ENCODE data around the gene TUBGCP2.

The TUBGCP2 gene, protein sequence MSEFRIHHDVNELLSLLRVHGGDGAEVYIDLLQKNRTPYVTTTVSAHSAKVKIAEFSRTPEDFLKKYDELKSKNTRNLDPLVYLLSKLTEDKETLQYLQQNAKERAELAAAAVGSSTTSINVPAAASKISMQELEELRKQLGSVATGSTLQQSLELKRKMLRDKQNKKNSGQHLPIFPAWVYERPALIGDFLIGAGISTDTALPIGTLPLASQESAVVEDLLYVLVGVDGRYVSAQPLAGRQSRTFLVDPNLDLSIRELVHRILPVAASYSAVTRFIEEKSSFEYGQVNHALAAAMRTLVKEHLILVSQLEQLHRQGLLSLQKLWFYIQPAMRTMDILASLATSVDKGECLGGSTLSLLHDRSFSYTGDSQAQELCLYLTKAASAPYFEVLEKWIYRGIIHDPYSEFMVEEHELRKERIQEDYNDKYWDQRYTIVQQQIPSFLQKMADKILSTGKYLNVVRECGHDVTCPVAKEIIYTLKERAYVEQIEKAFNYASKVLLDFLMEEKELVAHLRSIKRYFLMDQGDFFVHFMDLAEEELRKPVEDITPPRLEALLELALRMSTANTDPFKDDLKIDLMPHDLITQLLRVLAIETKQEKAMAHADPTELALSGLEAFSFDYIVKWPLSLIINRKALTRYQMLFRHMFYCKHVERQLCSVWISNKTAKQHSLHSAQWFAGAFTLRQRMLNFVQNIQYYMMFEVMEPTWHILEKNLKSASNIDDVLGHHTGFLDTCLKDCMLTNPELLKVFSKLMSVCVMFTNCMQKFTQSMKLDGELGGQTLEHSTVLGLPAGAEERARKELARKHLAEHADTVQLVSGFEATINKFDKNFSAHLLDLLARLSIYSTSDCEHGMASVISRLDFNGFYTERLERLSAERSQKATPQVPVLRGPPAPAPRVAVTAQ

DNA sequence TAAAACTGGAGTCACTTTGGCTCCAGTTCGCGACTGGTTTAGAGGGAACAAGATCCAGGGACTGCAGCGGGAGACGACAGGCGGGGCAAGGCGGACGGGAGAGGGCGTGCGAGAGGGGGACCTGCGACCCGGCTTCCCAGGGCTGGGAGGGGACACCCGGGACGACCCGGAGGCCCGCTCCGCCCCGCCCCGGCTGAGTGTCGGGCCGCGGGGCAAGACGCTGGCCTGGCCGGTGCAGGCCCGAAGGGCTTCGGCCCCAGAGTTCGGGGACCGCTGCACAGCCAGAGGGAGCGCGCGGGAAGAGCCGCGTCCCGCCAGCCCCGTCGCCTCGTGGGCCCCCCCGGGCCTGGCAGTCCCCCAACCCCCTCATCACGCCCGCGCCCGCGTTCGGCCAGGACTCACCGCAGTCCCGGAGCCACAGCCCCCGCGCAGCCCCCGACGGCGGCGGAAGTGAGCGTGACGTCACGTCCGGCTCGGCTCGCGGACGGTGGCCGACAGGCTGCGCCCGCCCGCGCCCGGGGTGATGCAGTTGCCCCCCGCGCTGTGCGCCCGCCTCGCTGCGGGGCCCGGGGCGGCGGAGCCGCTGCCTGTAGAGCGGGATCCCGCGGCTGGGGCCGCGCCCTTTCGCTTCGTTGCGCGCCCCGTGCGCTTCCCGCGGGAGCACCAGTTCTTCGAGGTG is at the start of gene TUBGCP2, which contains the start of gene ZNF511:
TSS of gene TUBGCP2 (minus strand) at position 452 of the 679 bp plus-strand sequence. CDS start 5,931 bp downstream, outside the sequence.
TSS of gene ZNF511 (plus strand) at position 494 of the 679 bp plus-strand sequence. CDS start at position 524, 30 bp downstream.
- DNase-seq (ENCODE audit: low read depth) = no peak

DNA sequence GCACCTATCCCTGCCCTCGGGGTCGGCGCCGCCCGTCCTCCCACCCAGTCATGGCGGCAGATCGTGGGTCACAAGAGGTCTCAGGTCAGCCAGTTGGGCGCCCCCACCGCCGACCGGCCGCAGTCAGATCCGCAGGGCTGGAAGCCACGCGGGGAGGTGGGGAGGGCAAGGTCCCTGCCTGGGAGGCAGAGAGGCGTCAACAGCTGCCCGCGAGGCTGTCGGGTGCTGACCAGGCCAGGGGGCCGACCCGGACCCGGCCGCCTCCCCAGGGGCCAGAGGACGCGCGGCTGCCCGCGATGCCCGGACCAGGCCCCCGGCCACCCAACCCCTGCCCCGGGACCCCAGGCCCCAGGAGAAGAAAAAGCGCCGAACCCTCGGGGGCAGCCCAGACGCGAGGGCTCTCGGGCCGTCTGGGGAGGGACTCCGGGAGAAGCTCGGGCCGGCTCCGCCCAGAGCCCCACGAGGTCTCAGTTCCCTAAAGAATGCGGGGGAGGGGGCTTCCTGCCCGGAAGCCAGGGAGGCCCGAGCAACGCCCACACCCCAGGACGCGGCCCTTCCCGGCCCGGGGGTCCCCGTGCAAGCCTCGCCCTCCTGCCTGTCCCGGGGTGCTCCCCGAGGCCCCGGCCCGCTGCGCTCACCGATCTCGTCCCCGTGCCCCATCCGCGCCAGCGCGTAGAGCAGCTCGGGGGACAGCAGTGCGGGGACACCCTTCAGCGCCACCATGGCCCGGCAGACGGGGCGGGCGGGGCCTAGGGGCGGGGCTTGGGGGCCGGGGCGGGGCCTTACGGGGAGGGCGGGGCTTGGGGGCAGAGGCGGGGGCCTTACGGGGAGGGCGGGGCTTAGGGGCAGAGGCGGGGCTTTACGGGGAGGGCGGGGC is 48.9 kb upstream of the TUBGCP2 start, which contains the start of gene FUOM:
TSS of gene FUOM (minus strand) at position 735 of the 877 bp plus-strand sequence. CDS start at position 723, 12 bp downstream.
- no peak for DNase-seq (ENCODE audit: low read depth)

DNA sequence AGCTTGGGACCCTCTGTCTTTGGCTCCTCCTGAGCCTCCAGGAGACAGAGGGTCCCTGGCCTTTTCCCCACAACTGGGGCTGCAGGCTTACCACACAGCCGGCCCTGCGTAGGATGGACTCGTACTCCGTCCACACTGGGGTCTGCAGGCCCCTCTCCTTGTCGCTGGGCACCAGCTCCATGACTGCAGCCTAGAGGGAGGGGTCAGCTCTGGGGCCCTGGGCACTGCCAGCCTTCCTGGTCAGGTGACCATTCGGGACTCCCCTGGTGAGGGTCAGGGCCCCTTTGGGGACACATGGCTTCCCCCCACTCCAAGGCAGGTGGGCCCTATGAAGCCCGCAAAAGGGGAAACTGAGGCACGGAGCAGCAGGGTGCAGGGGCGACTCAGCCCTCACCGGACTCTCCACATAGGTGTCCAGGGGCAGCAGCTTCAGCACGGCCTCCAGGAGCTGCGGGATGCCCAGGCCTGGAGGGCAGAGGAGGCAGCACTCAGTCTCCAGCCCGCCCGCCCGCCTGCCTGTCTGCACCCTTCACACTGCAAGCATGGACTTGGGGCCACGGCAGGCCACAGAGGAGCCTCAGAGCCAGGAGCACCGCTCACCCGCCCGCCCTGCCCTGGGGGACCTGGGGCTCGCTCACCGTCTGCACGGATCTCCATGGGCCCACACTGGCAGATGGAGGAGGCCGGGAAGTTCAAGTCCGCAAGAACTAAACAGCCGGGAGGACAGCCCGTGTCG is 48.0 kb upstream of the TUBGCP2 start:
- DNase-seq (ENCODE audit: low read depth) = no peak

DNA sequence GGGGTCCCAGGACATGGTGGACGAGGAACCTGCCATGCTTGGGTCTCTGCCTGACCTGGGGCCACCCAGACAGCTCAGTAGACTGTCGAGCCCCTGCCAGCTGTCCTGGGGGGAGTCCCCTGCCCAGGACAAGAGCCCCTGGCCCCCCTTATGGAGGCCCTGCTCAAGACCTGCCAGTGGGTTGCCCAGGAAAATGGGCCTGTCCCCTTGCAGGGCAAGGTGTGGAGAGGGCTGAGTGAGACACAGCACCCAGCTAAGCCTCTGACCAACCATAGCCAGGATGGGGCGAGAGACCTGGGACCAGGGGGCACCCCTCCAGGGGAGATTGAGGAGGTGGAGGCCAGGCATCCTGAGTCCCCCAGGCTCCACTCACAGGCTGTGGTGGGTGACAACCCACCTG is 47.3 kb upstream of the TUBGCP2 start:
- DNase-seq (ENCODE audit: low read depth) = no peak

DNA sequence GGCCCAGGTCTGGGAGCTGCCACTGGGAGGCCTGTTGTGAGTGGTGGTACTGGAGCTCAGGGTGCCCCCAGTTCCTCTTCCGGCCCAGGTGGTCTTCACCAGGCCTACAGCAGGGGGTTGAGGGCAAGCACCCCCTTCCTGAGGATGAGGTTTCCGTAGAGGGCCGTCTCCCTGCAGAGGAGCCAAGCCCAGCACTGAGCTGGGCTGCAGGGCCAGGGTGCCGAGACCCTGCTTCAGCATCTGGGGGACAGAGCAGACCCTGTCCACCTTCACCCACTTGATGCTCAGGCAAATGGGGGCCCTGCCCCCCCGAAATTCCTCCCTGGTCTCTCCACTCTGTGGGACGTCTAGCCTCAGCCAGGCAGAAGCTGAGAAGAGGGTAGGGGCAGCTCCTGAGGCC is 46.6 kb upstream of the TUBGCP2 start:
- no peak for DNase-seq (ENCODE audit: low read depth)

DNA sequence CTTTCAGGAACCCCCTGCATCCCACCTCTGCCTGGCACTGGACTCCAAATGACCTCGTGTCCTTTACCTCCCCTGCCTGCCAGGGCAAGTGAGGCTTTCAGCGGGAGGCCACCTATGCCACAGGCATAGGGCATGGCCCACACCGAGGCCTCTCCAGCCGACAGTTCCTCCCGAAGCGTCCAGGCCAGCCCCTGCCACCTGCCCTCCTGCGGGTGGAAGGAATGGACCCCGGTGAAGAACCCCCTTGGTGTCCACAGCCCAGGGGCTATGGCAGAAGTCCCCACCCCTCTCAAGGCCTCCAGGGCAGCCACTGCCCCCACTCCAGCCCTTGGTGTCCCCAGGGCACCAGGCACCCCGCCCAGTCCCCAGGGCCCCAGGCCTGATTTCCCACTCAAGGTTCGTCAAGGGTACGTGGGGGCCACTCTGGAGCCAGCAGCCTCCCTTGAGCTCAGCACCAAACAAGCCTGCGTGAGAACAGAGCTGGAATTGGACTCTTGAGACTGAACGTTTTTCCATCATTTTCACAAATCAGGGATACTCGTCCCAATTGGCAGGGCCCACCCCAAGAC is 46.1 kb upstream of the TUBGCP2 start:
- DNase-seq (ENCODE audit: low read depth) = no peak

DNA sequence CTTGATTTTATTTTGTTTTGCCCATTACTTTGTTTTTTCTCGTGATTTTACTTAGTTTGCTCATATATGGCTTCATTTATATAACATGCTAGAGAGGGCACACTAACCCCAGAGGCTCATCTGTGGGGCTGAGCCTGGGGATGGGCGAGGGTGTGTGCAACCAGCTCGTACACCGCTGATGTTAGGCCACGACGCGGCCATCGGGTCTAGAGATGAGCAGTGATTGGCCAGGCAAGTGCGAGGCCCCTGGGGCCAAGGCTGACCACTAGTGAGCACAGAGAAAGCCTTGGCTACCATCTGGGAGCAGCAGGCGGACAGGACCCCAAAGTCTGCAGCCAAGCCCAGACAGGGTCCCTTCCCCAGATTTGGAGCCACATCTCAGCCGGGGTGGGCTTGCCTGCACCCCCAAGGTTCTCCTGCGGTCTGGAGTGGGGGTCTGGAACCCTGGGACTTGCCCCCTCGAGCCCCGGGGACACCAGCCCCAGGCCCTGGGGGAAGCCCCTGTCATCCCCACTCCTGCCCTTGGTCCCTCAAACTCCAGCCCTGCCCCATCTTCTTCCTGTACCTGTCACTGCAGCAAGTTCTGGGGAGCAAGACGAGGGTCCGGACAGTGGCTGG is 45.4 kb upstream of the TUBGCP2 start:
- no peak for DNase-seq (ENCODE audit: low read depth)

DNA sequence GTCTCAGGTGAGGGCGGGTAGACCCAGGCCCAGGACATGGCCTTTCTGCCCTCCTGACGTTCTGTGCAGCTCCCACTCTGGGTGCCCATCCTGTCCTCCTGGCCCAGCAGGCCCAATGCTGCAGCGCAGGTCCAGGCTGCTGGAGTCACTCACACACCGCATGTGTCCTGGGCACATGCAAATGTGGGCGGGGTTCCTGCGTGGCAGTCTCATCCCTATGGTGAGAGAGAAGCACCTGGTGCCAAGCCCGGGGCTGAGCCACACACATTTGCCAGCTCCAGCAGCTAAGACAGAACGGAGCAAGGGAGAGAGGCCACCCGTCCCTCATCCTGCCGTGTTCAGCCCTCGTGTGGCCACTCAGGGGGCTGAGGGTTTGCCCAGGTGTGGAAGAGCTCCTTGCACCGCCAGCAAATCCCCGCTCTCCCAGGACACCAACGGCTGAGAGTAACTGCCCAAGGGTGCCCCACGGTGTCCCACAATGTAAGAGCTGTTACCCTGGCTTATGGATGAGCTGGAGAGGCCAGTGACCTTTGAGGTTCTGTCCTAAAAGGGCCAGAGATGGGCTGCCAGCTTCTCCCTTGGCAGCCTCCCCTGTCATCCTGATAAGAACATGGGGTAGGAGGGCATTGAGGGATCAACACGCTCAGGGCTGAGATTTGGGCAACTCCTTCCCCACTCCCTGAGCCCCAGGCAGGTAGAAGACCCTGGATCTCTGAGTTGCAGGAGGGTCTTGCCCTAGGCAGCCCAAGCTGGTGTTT is 44.7 kb upstream of the TUBGCP2 start:
- DNase-seq (ENCODE audit: low read depth) = no peak

DNA sequence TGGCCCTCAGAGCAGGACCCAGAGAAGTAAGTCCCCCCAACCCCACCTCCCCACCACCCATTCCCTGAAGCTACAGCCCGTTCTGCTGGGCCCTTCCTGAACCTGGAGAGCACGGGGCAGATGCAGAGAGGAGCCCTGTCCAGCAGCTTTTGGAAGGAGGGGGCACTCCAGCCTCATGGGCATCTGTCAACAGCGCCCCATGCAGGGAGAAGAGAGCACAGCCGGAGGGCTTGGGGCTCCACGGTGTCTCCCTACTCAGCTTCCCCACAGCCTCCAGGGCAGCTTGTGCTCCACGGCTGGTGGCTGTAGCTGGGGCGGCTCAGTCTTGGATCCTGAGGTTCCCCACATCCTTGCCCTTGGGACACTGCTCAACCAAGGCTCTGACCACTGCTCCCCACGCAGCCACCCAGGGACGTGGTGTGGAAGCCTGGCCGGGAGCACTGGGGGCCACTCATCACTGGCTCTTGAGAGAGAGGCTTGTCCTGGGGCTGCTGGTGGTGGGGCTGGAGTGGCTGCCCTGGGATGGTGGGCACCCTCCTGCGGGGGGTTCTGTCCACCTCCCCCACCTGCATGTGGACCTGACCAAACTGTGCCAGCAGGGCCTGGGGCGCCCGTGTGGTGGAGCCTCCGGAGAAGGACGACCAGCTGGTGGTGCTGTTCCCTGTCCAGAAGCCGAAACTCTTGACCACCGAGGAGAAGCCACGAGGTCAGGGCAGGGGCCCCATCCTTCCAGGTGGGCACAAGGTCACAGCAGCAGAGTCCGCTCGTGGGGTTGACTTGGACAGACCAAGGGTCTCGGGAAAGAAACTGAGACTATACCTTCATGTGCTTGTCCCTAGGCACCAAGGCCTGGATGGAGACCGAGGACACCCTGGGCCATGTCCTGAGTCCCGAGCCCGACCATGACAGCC is 43.0 kb upstream of the TUBGCP2 start:
- DNase-seq (ENCODE audit: low read depth) = no peak

DNA sequence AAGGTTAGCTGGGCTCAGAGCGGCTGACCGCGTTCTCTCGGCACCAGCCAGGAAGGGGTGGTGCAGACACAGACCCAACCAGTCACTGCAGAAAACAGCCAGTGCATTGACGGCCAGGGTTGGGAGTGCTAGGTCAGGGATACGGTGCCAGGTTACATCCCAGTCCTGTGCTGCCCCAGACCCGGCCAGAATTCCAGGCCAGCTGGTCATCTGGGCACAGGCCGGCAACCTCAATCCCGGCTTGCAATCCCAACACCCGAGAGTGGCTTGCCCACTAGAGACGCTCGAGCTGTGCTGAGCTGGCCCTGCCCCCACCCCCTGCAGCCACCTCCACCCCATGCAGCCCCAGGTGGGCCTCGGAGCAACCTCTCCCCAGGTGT is 42.3 kb upstream of the TUBGCP2 start:
- DNase-seq (ENCODE audit: low read depth) = no peak

DNA sequence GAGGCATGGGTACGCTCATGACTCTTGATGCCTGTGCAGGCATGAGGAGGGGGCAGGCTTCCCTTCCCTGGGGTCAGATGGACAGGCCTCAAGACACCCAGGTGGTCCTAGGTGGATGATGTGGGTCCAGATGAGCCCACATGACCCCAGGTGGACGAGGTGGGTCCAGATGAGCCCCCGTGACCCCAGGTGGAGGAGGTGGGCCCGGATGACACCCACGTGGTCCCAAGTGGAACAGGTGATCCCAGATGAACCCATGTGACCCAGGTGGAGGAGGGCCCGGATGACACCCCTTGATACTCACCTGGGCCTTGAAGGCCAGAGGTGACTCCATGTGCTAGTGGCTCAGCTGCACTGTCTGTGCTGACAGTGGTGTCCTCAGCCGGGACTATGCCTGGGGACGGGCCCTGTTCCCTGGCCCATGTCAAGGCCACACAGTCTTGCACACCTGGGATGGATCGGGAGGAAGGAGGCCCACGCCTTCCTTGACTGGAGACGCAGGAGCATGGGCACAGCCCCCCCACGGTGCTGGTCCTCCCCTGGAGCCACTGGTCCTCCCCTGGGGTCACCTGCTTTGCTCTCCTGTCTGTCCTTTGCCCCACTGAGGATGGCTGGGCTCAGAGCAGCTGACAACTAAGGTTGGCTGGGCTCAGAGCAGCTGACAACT is 41.7 kb upstream of the TUBGCP2 start:
- no peak for DNase-seq (ENCODE audit: low read depth)

DNA sequence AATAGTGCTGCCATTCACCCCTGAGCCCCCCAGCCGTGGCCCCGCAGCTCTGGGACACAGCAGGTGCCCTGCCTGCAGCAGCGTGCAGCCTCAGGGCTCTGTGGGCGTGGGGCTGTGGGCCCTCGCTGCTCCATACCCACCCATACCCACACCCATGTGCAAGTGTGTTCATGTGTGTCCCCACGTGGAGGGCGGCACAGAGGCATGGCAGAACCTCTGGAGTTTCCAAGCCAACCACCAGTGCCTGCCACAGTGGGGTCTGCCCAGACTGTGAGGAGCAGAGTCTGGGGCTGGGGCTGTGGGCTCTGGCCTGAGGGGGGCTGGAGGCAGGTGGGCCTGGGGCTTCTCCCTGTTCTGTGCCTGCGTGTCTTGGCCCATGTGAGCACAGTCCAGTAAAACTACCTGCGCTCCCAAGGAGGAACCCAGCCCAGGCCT is 40.9 kb upstream of the TUBGCP2 start:
- DNase-seq (ENCODE audit: low read depth) = no peak

DNA sequence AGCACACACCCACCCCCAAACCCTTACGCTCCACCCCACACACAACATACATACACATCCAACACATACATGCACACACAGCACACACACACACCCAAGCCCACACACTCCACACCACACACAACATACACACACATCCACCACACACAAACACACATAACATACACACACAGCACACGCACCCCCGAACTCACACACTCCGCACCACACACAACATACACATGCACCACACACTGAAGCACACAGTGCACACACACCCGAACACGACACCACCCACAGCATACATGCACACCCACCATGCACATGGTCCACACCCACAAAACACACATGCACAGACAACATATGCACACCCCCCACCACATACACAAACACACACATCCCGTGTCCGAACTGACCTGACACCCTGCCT is 40.5 kb upstream of the TUBGCP2 start:
- no peak for DNase-seq (ENCODE audit: low read depth)

DNA sequence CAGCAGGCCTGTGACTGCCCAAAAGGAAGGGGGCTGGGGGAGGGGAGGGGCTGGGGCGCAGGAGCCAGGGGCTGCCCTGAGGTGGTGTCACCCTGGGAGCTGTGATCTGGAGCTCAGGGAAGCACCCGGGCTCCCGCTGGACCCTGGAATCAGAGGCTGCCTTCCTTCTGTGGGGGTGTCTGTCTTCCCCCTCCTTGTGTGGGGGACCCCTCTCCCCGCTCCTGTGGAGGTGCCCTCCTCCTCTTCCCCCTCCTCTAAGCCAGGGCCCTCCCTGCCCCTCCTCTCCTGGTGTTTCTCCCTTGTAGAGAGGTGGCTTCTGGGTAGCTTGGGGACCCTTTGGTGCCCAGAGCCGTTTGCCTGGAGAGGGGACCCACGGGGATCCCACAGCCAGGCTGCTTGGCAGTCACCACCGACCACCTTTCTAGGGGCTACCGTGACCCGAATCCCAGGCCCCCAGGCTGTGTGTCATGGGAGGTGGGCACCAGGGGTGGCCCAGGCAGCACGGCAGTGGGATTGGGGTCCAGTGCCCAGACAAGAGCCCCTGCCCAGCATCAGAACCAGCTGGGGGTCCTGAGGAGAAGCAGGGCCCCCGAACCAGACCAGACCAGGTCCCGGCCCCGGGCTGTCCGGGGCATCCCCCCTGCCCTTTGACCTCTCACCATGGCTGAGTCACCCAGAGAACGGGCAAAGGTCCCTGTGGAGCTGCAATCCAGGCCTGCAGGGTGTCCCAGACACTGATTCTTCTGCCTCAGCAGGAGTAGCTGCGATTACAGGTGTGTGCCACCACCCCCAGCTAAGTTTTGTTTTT is 39.2 kb upstream of the TUBGCP2 start:
- DNase-seq (ENCODE audit: low read depth) = no peak

DNA sequence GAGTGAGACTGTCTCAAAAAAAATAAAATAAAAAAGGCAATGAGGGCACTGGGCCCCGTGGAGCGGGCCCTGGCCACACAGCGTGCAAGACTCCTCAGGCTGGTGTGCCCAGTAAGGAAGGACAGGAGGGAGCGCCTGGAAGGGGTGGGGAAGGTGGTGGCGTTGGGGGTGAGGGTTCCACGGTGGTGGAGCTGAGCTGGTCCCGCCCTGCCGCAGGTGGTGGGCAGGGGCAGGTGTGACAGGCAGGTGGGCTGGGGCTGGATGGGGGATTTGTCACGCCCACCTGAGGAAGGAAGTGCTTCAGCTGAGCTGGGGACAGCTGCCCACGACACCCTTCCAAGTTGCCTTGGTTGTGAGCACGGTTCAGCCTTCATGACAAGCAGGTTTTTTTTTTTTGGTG is 37.7 kb upstream of the TUBGCP2 start:
- DNase-seq (ENCODE audit: low read depth) = no peak

DNA sequence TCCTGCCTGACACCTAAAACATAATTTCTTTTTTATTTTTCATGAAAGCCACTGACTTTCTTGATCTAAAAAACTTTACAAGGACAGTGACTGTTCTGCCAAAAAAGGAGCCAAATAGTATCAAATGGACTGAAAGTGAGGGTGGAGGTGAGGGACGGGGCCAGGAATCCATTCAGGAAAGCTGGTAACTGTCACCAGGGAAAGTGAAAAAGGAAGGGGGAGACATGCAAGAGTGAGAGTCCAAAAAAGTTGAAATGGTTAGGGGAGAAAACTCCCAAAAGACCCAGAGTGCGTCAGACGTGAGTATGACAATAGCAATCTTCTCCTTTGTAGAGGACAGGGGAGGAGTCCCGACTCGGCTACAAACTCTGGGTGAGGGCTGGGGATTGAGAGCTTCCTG is 35.6 kb upstream of the TUBGCP2 start:
- no peak for DNase-seq (ENCODE audit: low read depth)
